ENCODE results near the gene VARS1.

The VARS1 gene

DNA sequence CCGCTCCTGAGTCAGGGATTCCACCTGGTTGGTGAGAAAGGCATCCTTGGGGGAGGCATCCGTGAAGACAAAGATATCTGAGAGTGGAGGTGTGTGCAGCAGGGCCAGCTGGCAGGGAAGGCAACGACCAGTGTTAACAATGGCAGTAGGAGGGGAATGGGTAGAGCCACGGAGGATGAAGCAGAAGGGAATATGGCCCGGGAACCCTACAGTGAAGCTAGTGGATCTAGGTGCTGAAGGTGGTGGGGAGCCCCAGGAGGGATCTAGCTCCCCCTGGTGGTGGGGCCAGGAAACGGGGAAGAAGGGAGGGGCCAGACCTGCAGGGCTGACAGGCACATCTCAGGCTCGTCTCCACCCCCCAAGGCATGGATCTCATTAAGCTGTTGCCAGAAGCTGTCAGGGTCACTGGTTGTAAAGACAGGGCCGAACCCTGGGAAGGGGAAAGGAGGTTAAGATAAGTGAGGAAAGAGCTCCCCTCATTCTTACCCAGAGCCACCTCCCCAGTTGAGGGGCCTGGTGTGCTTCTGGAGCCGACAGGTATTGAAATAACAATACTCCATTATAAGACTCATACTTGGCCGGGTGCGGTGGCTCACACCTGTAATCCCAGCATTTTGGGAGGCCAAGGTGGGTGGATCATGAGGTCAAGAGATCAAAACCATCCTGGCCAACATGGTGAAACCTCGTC, 25.7 kb downstream of the VARS1 start:
- peak; percentile 85 for DNase-seq

DNA sequence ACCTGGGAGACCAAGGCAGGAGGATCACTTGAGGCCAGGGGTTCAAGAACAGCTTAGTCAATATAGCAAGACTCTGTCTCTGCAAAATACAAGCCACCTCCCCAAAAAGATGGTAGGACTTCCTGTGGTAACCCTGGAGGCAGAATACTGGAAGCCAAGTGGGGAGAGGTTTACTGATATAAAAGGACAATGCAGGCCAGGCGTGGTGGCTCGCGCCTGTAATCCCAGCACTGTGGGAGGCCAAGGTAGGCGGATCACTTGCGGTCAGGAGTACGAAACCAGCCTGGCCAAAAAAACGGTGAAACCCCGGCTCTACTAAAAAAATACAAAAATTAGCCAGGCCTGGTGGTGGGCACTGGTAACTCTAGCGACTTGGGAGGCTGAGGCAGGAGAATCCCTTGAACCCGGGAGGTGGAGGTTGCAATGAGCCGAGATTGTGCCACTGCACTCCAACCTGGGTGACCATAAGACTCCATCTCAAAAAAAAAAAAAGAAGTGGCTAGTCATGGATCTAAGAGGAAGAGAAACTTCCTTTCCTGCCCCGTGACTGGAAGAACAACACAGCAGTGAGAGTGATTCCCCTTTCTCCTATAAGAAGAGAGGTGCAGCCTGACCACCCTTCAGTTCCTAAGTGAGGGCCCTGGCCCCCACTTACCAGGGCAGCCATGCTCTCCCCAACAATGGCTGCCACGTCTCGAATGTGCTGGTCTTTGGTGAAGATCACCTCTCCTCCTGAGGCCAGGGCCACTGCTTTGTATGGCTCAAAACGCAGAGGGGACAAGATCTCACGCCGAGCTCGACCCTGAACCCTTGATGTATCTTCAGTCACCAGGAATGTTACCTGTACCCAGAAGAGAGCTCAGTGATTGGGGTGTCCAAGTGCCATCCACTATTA, 26.9 kb downstream of the VARS1 start:
- no peak for DNase-seq

DNA sequence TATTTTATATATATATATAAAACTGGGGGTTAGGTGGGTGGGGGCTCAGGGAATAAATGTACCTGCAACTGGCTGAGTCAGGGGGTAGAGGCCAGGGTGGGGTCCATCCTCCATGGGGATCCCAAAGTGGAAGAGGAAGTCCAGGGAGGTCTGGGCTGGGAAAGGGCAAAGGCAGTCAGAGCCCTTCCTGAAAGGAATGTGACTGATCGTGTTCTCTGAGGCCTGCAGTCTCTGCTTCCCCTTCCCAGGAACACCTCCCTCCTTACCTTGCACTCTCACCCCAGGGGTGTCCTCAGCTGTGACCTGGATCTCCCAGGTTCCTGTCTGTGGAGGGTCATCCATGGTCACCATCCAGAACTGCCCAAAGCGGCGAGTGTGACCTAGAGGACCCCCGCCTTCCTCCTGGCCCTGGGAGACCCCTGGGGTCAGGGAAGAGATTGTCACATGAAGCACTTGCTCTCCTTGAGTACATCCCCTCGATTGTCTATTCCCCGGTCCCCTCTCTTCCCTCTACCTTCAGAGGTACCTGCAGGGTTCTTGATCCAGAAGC, 28.4 kb downstream of the VARS1 start:
- DNase-seq = no peak

DNA sequence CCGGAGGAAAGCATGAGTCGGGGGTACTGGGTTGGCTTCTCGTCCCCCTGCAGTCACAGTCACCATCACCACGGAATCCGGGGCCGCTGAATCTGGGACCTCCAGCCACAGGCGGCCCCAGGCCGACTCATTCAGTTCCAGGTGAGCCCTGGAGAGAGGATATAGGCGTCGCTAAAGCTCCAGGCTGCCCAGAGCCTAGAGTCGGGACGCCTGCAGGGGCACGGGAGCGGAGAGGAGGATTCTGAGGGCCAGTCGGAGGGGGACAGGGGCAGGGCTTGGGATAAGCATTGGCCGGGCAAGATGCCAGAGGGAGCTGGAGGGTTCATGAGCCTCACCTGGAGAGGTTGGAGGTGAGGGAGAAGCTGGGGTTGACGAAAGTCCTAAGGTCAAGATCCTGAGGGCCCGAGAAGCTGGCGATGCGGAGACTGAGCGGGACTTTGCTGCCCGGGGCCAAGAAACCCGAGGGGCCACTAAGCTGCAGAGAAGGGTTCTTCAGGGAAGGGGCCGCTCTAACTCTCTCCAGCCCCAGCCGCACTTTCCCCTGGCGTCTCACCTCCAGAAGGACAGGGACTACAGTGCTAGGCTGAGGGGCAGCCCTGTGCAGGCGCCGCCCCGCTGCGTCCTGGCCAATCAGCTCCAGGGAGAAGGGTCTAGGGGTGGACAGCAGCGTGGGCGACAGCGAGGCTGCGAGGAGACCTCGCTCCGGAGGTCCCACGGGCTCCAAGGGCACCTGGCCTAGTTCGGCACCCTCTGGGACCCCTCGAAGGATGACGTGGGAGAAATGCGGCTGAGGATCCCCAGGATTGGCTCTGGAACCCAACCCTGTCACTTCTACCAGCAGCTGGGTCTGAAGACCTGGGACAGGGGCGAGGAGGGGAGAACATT, 29.4 kb downstream of the VARS1 start:
- no peak for DNase-seq

DNA sequence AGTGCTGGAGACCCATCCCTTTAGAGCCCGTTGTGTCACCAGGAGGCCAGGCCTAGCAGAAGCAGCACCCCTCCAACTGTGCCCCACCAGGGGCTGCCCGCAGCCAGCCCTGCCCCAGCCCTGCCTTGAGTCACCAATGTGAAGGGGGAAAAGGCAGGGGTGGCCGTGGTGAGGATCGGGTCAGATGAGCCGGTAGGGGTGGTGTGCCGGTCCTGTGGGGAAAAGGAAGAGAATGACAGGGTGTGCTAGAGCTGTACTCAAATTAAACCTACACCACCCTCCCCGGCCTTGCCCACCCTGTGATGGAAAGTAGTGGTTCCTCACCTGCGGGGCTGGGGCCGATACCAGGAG, 30.0 kb downstream of the VARS1 start:
- no peak for DNase-seq

DNA sequence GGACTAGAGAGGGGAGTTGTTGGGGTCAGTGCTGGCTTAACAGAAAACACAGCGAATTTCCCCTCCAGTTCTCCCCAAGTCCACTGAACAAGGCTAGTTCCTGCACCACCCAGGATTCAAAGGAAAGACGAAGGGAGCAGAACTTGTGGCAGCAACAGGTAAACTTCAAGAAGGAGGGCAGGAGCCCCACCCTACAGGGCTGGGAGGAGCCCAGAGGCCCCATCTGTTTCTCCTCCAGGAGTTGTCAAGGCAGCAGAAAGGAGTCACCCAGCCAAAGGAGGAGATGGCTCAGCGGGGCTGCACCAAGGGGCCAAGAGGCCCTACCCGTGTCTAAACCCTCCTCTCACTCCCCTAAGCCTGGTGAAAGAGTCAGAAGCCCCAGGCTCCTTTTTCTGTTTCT, 31.4 kb downstream of the VARS1 start:
- DNase-seq = no peak

DNA sequence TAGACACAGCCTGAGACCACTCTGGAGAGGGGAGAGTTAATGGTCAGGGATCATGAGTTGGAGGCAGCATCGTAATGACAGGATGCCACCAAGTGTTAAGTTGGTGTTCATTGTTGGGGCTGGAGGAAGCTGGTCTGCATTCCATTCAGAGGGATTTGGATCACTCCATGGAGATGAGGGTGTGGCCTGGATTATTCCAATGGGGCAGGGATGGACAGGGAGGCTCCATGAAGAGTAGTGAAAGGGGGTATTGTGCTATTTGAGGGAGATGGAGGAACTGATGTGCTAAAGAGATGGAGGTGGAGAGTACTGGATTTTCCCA, 32.0 kb downstream of the VARS1 start:
- DNase-seq = no peak

DNA sequence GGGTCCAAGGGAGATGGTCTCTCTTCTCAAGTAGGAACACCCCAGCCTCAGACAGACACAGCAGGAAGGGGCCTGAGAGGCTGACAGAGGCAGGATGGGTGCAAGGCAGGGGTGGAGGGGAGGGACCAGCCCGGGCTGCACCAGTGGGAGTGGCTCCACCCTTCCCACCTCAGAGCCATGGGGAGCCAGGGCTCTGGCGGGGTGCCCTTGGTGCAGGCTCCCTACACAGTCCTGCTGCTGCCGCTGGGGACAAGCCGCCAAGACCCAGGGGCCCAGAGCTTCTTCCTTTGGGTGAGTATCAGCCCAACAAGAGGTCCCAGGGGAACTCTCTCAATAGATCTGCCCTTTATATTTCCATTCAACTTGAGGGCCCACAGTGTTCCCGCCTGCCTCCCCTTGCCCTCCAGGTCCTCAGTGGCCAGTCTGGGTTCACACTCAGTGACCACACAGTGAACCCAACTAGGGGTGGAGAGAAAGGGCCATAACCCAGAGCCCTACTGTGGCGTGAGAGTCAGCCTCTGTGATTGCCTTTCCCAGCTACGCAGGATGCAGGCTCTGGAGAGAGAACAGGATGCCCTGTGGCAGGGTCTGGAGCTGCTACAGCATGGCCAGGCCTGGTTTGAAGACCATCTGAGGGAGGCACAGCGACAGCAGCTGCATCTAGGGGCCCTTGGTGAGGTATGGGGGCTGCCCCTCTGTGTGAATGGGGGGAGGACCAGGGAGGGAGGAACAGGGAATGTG, 32.5 kb downstream of the VARS1 start:
- DNase-seq = no peak

DNA sequence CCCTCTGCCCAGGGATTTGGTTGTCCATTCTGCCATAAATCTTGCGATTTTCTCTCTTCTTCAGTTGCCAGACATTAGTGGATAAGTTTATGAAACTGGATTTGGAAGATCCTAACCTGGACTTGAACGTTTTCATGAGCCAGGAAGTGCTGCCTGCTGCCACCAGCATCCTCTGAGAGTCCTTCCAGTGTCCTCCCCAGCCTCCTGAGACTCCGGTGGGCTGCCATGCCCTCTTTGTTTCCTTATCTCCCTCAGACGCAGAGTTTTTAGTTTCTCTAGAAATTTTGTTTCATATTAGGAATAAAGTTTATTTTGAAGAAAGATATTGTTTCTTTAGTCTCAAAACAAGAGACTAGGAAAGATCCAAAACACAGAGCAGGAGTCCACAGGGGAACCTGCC, 33.2 kb downstream of the VARS1 start, which contains the start of gene SAPCD1:
Gene SAPCD1, plus strand, starts transcription at position 301 of the 400 bp plus-strand sequence. CDS start 399 bp downstream, outside the sequence.
- no peak for DNase-seq

DNA sequence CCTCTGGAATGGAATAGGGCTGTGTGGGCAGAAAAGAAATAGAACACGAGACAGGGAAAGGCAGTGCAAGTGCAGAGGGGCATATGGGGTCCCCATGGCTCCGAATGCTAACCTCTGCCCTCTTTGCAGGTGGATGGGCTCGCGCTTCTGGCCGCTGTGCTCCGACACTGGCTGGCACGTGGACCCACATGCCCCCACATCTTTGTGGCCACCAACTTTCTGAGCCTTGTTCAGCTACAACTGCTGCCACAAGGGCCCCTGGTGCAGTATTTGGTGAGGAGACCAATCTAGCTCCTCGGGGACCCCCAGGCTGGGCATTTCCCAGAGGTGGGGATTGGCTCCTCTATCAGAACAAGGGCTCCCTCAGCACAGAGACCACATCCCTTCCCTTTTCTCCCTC, 34.2 kb downstream of the VARS1 start:
- no peak for DNase-seq

DNA sequence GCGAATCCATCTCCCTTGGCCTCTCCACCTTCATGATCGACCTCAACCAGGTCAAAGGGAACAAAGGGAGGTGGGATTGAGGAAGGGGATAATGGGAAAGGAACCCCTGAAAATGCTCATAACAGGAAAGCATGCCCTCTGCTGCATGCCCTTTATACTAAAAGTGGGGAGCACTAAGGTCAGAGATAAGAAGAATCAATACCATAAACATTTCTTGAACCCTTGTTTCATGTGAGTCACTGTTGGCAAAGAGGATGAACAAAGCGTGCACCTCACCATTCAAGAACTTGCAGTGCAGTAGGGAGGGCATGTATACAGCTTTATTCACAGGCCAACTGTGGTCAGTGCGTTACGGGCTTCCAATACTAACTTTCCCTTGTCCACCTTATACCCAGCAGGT, 34.8 kb downstream of the VARS1 start:
- DNase-seq = no peak

DNA sequence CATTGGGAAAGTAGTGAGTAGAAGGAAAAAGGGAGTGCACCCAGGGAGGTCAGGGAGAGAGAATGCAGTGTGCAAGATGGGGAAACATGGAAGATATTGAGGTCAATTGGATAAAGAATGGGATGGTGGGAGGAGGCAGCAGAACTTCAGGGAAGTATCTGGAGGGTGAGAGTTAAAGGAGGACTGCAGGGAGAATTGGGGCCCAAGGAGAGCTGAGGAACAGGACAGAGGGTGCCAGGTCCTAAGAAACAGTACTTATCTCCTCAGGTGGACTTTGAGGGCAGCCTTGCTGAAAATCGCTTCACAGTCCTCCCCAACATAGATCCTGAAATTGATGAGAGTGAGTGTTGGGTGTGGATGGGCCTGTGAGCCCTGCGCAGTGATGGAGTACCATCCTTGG, 37.3 kb downstream of the VARS1 start:
- no peak for DNase-seq

DNA sequence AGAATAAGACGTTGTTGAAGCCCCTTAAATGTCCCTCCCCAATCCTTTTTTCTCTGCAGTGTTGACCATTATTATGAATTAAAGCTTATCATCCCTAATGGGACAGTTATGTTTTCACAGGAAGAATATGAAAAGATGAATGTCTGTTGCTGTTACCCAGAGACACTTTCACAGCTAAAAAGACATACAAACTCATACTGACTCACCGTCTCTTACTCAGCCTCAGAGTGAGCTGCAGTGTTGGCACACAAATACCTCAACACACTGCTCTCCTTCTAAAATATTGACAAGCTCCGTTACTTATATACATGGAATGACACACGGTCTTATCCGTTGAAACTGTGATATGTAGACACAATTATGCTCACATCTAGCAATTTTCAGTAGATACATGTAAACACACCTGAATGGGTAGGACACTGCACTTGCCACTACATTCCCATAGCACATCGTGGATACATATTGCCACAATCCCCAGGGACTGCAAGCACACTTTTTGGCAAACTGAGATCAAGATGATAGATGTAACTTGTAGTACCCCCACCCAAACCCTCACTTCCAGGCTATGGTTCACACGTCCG, 42.7 kb downstream of the VARS1 start:
- no peak for DNase-seq

DNA sequence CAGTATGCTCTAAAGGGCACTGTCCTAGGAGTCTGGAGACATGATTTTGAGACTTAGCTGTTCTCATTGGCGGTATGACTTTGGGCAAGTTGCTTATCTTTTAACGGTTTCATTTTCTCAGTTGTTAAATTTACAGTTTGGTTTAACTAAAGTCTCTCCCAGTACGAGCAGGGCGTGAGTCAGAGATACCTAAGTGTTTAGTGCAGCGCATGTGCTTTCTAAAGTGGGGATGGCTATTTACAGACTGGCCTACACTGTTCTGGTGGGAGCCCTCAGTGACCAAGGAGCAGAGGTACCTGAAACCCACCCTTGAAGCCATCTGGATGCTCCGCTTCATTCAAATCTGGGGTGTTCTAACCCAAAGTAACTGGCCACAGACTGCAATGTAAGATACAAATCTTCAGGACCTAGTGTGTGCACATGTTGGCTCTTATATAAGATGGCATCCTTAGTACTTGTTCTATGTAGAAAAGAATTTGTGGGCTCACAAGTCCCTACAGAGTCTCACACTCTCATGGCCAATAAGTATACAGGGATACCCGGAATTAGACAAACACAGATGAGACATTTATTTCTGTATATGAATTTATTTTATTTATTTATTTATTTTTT, 45.0 kb downstream of the VARS1 start:
- DNase-seq = no peak

DNA sequence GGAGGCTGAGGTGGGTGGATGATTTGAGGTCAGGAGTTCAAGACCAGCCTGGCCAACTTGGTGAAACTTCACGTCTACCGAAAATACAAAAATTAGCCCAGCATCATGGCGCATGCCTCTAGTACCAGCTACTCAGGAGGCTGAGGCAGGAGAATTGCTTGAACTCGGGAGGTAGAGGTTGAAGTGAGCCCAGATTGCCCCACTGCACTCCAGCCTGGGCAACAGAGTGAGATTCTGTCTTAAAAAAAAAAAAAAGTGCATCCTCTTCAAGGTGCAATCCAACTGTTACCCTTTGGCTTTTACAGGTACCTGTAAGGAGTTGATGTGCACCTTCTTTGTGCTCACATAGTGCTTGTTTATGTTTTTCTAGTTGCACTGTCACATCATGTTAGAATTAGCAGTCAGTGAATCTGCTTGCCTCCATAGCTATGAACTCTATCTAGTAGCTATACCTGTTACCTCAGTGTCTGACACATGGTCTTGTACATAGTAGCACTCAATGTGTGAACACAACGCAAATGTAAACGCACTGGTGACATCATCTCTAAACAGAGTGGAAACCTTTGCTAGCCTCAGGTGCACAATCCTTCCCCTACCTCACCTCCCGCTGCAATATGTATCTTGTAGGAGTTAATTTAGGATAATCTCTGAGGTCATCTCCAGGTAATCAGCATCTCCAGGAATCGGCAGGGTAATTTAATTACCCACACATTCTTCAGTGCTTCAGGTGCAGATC, 46.1 kb downstream of the VARS1 start:
- DNase-seq = no peak
